Measurements from ENCODE around the gene MCRIP1.
A peak's percentile ranks its signal among the peaks of the same experiment; 100 is the strongest.

DNA sequence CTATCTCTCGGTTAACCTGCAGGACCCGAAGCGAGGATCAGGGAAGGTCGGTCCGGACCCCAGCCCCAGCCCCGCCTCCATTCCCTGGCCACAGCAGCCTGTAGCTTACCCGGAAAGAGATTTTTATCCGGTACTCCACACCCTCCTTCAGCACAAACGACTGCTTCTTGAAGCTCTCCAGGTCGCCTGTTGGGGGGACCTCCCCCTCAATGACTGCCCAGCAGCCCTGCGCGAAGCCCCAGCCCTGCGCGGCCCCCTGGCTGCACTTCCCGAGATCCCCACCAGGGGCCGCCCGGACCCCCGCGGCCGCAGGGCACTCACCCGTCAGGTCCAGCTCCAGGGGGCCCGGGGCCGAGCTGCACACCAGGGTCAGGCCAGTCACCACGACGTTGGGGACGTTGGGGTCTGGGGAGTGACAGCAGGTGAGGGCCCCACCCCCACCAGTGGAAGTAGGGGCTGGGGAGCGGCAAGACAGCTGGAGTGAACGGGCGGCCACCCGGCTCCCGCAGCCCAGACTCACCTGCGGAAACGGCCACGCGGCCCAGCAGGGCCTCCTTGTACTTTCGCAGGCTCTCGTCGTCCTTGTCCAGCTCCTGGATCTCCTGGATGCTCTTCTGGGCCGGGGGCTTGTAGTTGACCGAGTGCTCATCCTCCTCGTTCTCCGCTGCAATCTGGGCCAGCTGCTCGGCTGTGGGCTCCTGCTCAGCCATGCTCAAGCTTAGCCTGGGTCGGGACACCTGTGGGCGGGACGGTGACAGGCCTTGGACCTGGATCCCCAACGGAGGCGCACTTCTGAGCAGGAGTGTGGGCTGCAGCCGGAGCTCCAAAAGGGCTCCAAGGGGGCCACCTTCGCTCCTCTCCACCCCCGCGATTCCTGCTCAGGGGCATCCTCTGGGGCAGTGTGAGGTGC lies 36.4 kb upstream of the MCRIP1 start:
- TF ChIP-seq, protein P1, sequence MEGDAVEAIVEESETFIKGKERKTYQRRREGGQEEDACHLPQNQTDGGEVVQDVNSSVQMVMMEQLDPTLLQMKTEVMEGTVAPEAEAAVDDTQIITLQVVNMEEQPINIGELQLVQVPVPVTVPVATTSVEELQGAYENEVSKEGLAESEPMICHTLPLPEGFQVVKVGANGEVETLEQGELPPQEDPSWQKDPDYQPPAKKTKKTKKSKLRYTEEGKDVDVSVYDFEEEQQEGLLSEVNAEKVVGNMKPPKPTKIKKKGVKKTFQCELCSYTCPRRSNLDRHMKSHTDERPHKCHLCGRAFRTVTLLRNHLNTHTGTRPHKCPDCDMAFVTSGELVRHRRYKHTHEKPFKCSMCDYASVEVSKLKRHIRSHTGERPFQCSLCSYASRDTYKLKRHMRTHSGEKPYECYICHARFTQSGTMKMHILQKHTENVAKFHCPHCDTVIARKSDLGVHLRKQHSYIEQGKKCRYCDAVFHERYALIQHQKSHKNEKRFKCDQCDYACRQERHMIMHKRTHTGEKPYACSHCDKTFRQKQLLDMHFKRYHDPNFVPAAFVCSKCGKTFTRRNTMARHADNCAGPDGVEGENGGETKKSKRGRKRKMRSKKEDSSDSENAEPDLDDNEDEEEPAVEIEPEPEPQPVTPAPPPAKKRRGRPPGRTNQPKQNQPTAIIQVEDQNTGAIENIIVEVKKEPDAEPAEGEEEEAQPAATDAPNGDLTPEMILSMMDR (IDR thresholded peaks at IDR 0.05), result peak; percentile 76 to 97 (median 86)
- no peak for TF ChIP-seq POLR2AphosphoS5 (IDR thresholded peaks at IDR 0.05)
- TF ChIP-seq EP300 (IDR thresholded peaks at IDR 0.05), result no peak
- TF ChIP-seq POLR2A (IDR thresholded peaks at IDR 0.05; ENCODE audit: low read depth), result no peak

Data from esophagus muscularis mucosa (tissue), 4 donors.